Neuronal stem cell (in vitro differentiated cells): ENCODE data around the gene PCDH19.
"Not testable (repeated sequence)": the region's sequence is repeated elsewhere in the genome, so short reads cannot be mapped to it uniquely, and the experiment has no call there.

Experiments
- DNase-seq: peaks from one replicate; pipeline ENCODE4 v3.0.0-alpha.2; 2013; ENCODE audit warnings: low spot score
- H2AFZ ChIP-seq: one replicate; pipeline ENCODE4 v1.6.1; 2013; ENCODE audit warnings: mild to moderate bottlenecking, low read length, inconsistent platforms
- H2AK5ac ChIP-seq: 2 replicates; pipeline ENCODE4 v1.6.1; 2013; ENCODE audit warnings: low read depth, mild to moderate bottlenecking, inconsistent platforms, low read length, moderate library complexity, mixed read lengths
- H2BK120ac ChIP-seq: 2 replicates; pipeline ENCODE4 v1.6.1; 2013; ENCODE audit warnings: low read depth, mild to moderate bottlenecking, inconsistent platforms, low read length, moderate library complexity, mixed read lengths
- H2BK12ac ChIP-seq: one replicate; pipeline ENCODE4 v1.6.1; 2013; ENCODE audit warnings: low read length, inconsistent platforms
- H2BK15ac ChIP-seq: 2 replicates; pipeline ENCODE4 v1.6.1; 2013; ENCODE audit warnings: mild to moderate bottlenecking, low read length, inconsistent platforms, mixed read lengths
- H2BK5ac ChIP-seq: one replicate; pipeline ENCODE4 v1.6.1; 2013; ENCODE audit warnings: inconsistent platforms, mild to moderate bottlenecking, low read length, moderate library complexity
- H3K14ac ChIP-seq: one replicate; pipeline ENCODE4 v1.6.1; 2013; ENCODE audit warnings: low read length, inconsistent platforms
- H3K18ac ChIP-seq: 2 replicates; pipeline ENCODE4 v1.6.1; 2013; ENCODE audit warnings: low read length, inconsistent platforms
- H3K23ac ChIP-seq: 2 replicates; pipeline ENCODE4 v1.6.1; 2013; ENCODE audit warnings: low read depth, mild to moderate bottlenecking, mixed read lengths, low read length, inconsistent platforms; ENCODE audit not compliant: poor library complexity
- H3K27ac ChIP-seq: replicated peaks from 3 replicates; pipeline ENCODE4 v1.5.1; 2013; ENCODE audit warnings: low read length, inconsistent platforms
- H3K27me3 ChIP-seq, 3 experiments: 2 replicates each; pipeline ENCODE4 v1.6.1; 2013; ENCODE audit warnings: low read length in 3 of 3, mild to moderate bottlenecking in 2 of 3, inconsistent platforms in 1 of 3, low read depth in 1 of 3, mixed read lengths in 1 of 3, moderate library complexity in 1 of 3; ENCODE audit not compliant: control insufficient read depth in 3 of 3, insufficient read depth in 3 of 3
- H3K36me3 ChIP-seq, 2 donors: replicated peaks in 1 of 2; 2 replicates each; pipeline ENCODE4 v1.6.1; 2013; ENCODE audit warnings: low read length in 2 of 2; ENCODE audit not compliant: control insufficient read depth in 2 of 2, insufficient read depth in 2 of 2
- H3K4ac ChIP-seq: 2 replicates; pipeline ENCODE4 v1.6.1; 2013; ENCODE audit warnings: inconsistent platforms, mild to moderate bottlenecking, low read length, moderate library complexity
- H3K4me1 ChIP-seq, 2 donors: 1 replicate in 1 of 2; 2 replicates in 1 of 2; pipeline ENCODE4 v1.6.1; 2013; ENCODE audit warnings: low read length in 2 of 2, low read depth in 1 of 2; ENCODE audit not compliant: control insufficient read depth in 2 of 2, insufficient read depth in 1 of 2
- H3K4me2 ChIP-seq: one replicate; pipeline ENCODE4 v1.6.1; 2013; ENCODE audit warnings: mild to moderate bottlenecking, low read length, inconsistent platforms; ENCODE audit not compliant: insufficient read depth, poor library complexity, severe bottlenecking
- H3K4me3 ChIP-seq, 2 donors: 2 replicates each; pipeline ENCODE4 v1.5.1; 2013; ENCODE audit warnings: low read length in 2 of 2, mild to moderate bottlenecking in 2 of 2, inconsistent platforms in 1 of 2, moderate library complexity in 1 of 2
- H3K79me1 ChIP-seq: one replicate; pipeline ENCODE4 v1.6.1; 2013; ENCODE audit warnings: low read depth, mild to moderate bottlenecking, inconsistent platforms, low read length, moderate library complexity
- H3K9ac ChIP-seq: one replicate; pipeline ENCODE4 v1.6.1; 2013; ENCODE audit warnings: mild to moderate bottlenecking, low read depth, low read length, inconsistent platforms; ENCODE audit not compliant: poor library complexity
- H3K9me3 ChIP-seq, 2 donors: replicated peaks in 1 of 2; 2 replicates each; pipeline versions ENCODE3 to v1.6.1; 2013; ENCODE audit warnings: low read length in 2 of 2, mild to moderate bottlenecking in 2 of 2, inconsistent platforms in 1 of 2, low read depth in 1 of 2, mixed read lengths in 1 of 2, moderate library complexity in 1 of 2; ENCODE audit not compliant: control insufficient read depth in 2 of 2, insufficient read depth in 1 of 2
- H4K8ac ChIP-seq: one replicate; pipeline ENCODE4 v1.6.1; 2013; ENCODE audit warnings: low read depth, mild to moderate bottlenecking, inconsistent platforms, low read length, moderate library complexity
- H4K91ac ChIP-seq: one replicate; pipeline ENCODE4 v1.6.1; 2013; ENCODE audit warnings: low read length, low read depth, mild to moderate bottlenecking, inconsistent platforms; ENCODE audit not compliant: poor library complexity
- WGBS, 2 donors: extraction: QIAGEN DNeasy Blood & Tissue Kit; methylation state at CpG; one replicate each; pipeline ENCODE4 v1.1.7; 2013; ENCODE audit warnings: missing lambda C conversion rate in 2 of 2, mixed read lengths in 1 of 2; ENCODE audit not compliant: insufficient read length in 2 of 2, insufficient replicate concordance in 1 of 2; ENCODE audit errors: extremely low coverage in 2 of 2; 5-methylcytosine and 5-hydroxymethylcytosine counted together

PCDH19 gene

DNA sequence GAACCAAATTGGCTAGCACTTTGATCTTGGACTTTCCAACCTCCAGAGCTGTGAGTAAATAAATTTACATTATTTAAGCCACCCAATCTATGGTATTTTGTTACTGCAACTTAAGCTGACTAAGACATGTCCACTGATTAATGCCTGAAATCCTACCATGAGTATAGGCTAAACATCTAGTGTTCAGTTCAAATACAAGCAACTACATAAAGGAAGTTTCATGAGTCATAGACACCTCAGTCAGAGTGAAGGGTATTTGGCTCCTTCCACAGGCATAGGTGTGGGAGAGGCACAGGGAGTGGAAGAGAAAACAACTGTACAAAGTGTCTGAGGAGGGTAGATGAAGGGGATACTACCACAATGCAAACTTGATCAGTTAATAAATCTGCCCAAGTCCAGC, 35.5 kb upstream of the PCDH19 start:
- H2BK120ac ChIP-seq: no peak overlapping the region
- H3K27ac ChIP-seq: no peak overlapping the region
- H3K4me1 ChIP-seq: no peaks in the 10 kb centered on the region
- H4K91ac ChIP-seq: no peak overlapping the region
- no peak overlapping the region for H3K23ac ChIP-seq
- no peaks in the 10 kb centered on the region for H3K9me3 ChIP-seq
- H3K27me3 ChIP-seq: no peaks in the 10 kb centered on the region
- H3K18ac ChIP-seq: no peak overlapping the region
- H4K8ac ChIP-seq: no peak overlapping the region
- H3K4me3 ChIP-seq: no peak overlapping the region
- H3K36me3 ChIP-seq: no peaks in the 10 kb centered on the region
- no peak for DNase-seq
- no peak overlapping the region for H2BK15ac ChIP-seq
- H2BK12ac ChIP-seq: no peak overlapping the region
- H3K4me2 ChIP-seq: no peak overlapping the region
- no peak overlapping the region for H2BK5ac ChIP-seq
- no peak overlapping the region for H2AFZ ChIP-seq
- no peaks in the 10 kb centered on the region for H3K79me1 ChIP-seq
- H3K4ac ChIP-seq: no peak overlapping the region
- no peak overlapping the region for H3K9ac ChIP-seq
- H3K14ac ChIP-seq: no peak overlapping the region
- H2AK5ac ChIP-seq: no peak overlapping the region

DNA sequence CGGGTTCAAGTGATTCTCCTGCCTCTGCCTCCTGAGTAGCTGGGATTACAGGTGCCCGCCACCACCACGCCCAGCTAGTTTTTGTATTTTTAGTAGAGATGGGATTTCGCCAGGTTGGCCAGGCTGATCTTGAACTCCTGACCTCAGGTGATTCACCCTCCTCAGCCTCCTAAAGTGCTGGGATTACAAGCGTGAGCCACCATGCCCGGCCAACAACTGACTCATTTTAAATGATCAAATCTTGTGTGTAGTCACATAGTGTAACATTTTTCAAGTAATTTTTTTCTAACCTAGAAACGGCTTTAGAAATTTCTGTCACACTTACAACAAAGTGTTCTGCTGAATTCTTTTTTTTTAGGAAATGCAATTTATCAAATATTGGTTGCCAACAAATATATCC, 31.2 kb upstream of the PCDH19 start:
- not testable (repeated sequence) for H4K91ac ChIP-seq, H3K27ac ChIP-seq, H3K18ac ChIP-seq, H2AK5ac ChIP-seq, H3K4me2 ChIP-seq, H3K79me1 ChIP-seq, H3K9me3 ChIP-seq, H2AFZ ChIP-seq, H2BK15ac ChIP-seq, H3K4ac ChIP-seq, H2BK5ac ChIP-seq, H3K36me3 ChIP-seq, H3K9ac ChIP-seq, H4K8ac ChIP-seq, DNase-seq, H3K23ac ChIP-seq, H2BK12ac ChIP-seq, H2BK120ac ChIP-seq, H3K4me1 ChIP-seq, H3K4me3 ChIP-seq, H3K27me3 ChIP-seq, H3K14ac ChIP-seq
- WGBS, 2 donors: no CpG with 5 or more reads among the region's 7 CpGs

DNA sequence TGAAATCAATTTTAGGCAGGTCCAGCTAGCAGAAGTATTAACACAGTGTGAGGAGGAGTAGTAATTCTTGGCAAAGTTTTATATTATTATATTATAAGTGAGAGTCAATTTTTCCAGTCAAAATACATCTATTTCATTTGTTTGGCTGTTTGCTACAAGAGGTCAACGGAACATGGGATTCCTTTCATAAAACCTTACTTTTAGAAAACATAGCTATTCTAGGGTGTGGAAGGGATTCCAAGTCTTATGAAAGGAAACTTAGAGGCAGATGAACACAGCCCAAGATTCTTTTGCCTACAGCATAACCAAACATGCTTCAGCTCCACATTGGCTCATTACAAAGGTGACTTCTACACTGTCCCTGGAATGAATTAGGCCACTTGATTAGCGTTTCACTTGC, 29.9 kb upstream of the PCDH19 start:
- no peak overlapping the region for H2BK120ac ChIP-seq
- no peak overlapping the region for H3K9ac ChIP-seq
- H3K4me3 ChIP-seq: no peak overlapping the region
- H3K36me3 ChIP-seq: no peaks in the 10 kb centered on the region
- H2AK5ac ChIP-seq: no peak overlapping the region
- H2BK12ac ChIP-seq: no peak overlapping the region
- H2AFZ ChIP-seq: no peak overlapping the region
- no CpG with 5 or more reads among the region's 2 CpGs for WGBS, 2 donors
- H3K4me1 ChIP-seq: peaks cover 1 to 4% of the 10 kb centered on the region in 2 donors
- H4K91ac ChIP-seq: no peak overlapping the region
- no peak overlapping the region for H3K18ac ChIP-seq
- H3K4ac ChIP-seq: no peak overlapping the region
- no peak overlapping the region for H3K27ac ChIP-seq
- no peak overlapping the region for H3K4me2 ChIP-seq
- no peaks in the 10 kb centered on the region for H3K9me3 ChIP-seq
- H3K79me1 ChIP-seq: no peaks in the 10 kb centered on the region
- no peak overlapping the region for H2BK15ac ChIP-seq
- no peak overlapping the region for H2BK5ac ChIP-seq
- H3K27me3 ChIP-seq: no peaks in the 10 kb centered on the region
- no peak overlapping the region for H3K14ac ChIP-seq
- no peak overlapping the region for H4K8ac ChIP-seq
- H3K23ac ChIP-seq: no peak overlapping the region
- no peak for DNase-seq

DNA sequence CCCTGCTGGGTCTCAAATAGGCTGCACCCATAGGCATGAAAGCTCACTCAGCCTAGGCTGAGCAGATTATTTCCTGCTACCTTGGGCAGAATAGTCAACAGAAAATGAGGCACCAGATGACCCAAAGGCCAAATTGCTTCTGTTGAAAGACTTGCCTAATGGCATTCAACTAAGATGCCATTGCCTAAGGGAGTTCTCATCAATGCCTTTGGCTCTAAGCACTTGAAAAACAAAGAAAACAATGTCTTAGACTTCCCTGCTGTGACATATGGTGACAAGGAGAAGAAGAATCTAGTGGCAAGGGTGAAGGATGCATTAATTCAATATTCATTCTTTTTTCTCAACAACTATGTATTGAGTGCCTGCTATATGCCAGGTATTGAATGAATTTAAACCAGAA, 25.7 kb upstream of the PCDH19 start:
- Histone ChIP-seq H3K23ac (no peak overlapping the region), H2AFZ (no peak overlapping the region), H2BK15ac (no peak overlapping the region), H3K4ac (no peak overlapping the region), H4K8ac (no peak overlapping the region), H3K27me3 (no peaks in the 10 kb centered on the region), H3K9me3 (no peaks in the 10 kb centered on the region), H3K79me1 (no peaks in the 10 kb centered on the region), H3K18ac (no peak overlapping the region), H2BK12ac (no peak overlapping the region), H3K36me3 (no peaks in the 10 kb centered on the region), H3K4me1 (peaks cover 8% of the 10 kb centered on the region in 2 donors), H3K9ac (no peak overlapping the region), H3K14ac (no peak overlapping the region), H3K27ac (no peak overlapping the region), H3K4me2 (no peak overlapping the region), H2BK5ac (no peak overlapping the region), H2BK120ac (no peak overlapping the region), H4K91ac (no peak overlapping the region), H3K4me3 (no peak overlapping the region), H2AK5ac (no peak overlapping the region)
- no peak for DNase-seq
